ENCODE data around the gene THOC5.
"Not testable (repeated sequence)": the region's sequence is repeated elsewhere in the genome, so short reads cannot be mapped to it uniquely, and the experiment has no call there.

Gene THOC5

GRCh38 chr22:29563652-29564460, 10.3 kb upstream of the THOC5 start:
- DNase-seq (ENCODE audit: low spot score) = no peak

- no peak for DNase-seq (ENCODE audit: low spot score)
These were observed 6.3 kb upstream of the THOC5 start for GRCh38 chr22:29559853-29560252.

- no peak for DNase-seq (ENCODE audit: low spot score)
These were observed 5.5 kb upstream of the THOC5 start for GRCh38 chr22:29559030-29559429.

- no peak for DNase-seq (ENCODE audit: low spot score)
These were observed 1.6 kb upstream of the THOC5 start for GRCh38 chr22:29555065-29555644.

GRCh38 chr22:29552357-29552756, 1.2 kb downstream of the THOC5 start:
- not testable (repeated sequence) for DNase-seq (ENCODE audit: low spot score)

- DNase-seq (ENCODE audit: low spot score) = no peak
These were observed 3.6 kb downstream of the THOC5 start for GRCh38 chr22:29550005-29550404.

- DNase-seq (ENCODE audit: low spot score) = not testable (repeated sequence)
These were observed 8.5 kb downstream of the THOC5 start for GRCh38 chr22:29545045-29545444.

GRCh38 chr22:29541845-29542244, 11.7 kb downstream of the THOC5 start:
- DNase-seq (ENCODE audit: low spot score) = no peak

- no peak for DNase-seq (ENCODE audit: low spot score)
These were observed 14.5 kb downstream of the THOC5 start for GRCh38 chr22:29539105-29539504.

- DNase-seq (ENCODE audit: low spot score) = no peak
These were observed 17.1 kb downstream of the THOC5 start for GRCh38 chr22:29536411-29536810.

GRCh38 chr22:29531419-29531818, 22.1 kb downstream of the THOC5 start:
- DNase-seq (ENCODE audit: low spot score) = no peak

GRCh38 chr22:29530716-29531115, 22.8 kb downstream of the THOC5 start:
- no peak for DNase-seq (ENCODE audit: low spot score)

- no peak for DNase-seq (ENCODE audit: low spot score)
These were observed 25.4 kb downstream of the THOC5 start for GRCh38 chr22:29528144-29528543.

- peak; percentile 64 for DNase-seq (ENCODE audit: low spot score)
These were observed 28.9 kb downstream of the THOC5 start for GRCh38 chr22:29524442-29525191.

GRCh38 chr22:29523761-29524160, 29.8 kb downstream of the THOC5 start:
- no peak for DNase-seq (ENCODE audit: low spot score)

- no peak for DNase-seq (ENCODE audit: low spot score)
These were observed 32.0 kb downstream of the THOC5 start for GRCh38 chr22:29521526-29521925.

- no peak for DNase-seq (ENCODE audit: low spot score)
These were observed 32.7 kb downstream of the THOC5 start for GRCh38 chr22:29520851-29521250.

- no peak for DNase-seq (ENCODE audit: low spot score)
These were observed 33.6 kb downstream of the THOC5 start for GRCh38 chr22:29519996-29520395.

- no peak for DNase-seq (ENCODE audit: low spot score)
These were observed 35.1 kb downstream of the THOC5 start for GRCh38 chr22:29518427-29518826.

- DNase-seq (ENCODE audit: low spot score) = peak; percentile 84
These were observed 36.2 kb downstream of the THOC5 start for GRCh38 chr22:29517215-29517908.

- DNase-seq (ENCODE audit: low spot score) = peak; percentile 98
These were observed 41.5 kb downstream of the THOC5 start for GRCh38 chr22:29512031-29512430.

- DNase-seq (ENCODE audit: low spot score) = no peak
These were observed 42.3 kb downstream of the THOC5 start for GRCh38 chr22:29511126-29511862.
